ENCODE measurements around the gene ABR.

- TF ChIP-seq, protein P1, sequence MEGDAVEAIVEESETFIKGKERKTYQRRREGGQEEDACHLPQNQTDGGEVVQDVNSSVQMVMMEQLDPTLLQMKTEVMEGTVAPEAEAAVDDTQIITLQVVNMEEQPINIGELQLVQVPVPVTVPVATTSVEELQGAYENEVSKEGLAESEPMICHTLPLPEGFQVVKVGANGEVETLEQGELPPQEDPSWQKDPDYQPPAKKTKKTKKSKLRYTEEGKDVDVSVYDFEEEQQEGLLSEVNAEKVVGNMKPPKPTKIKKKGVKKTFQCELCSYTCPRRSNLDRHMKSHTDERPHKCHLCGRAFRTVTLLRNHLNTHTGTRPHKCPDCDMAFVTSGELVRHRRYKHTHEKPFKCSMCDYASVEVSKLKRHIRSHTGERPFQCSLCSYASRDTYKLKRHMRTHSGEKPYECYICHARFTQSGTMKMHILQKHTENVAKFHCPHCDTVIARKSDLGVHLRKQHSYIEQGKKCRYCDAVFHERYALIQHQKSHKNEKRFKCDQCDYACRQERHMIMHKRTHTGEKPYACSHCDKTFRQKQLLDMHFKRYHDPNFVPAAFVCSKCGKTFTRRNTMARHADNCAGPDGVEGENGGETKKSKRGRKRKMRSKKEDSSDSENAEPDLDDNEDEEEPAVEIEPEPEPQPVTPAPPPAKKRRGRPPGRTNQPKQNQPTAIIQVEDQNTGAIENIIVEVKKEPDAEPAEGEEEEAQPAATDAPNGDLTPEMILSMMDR (IDR thresholded peaks at IDR 0.05), result no peak
- TF ChIP-seq POLR2AphosphoS5 (IDR thresholded peaks at IDR 0.05) (no peak), EP300 (IDR thresholded peaks at IDR 0.05; ENCODE audit: low read depth) (no peak)
Measured at GRCh38 chr17:1069847-1070246, 109.9 kb downstream of the ABR start.

Measured in transverse colon (tissue), 4 donors.